ENCODE measurements around the gene ZNF74.

Gene ZNF74

DNA sequence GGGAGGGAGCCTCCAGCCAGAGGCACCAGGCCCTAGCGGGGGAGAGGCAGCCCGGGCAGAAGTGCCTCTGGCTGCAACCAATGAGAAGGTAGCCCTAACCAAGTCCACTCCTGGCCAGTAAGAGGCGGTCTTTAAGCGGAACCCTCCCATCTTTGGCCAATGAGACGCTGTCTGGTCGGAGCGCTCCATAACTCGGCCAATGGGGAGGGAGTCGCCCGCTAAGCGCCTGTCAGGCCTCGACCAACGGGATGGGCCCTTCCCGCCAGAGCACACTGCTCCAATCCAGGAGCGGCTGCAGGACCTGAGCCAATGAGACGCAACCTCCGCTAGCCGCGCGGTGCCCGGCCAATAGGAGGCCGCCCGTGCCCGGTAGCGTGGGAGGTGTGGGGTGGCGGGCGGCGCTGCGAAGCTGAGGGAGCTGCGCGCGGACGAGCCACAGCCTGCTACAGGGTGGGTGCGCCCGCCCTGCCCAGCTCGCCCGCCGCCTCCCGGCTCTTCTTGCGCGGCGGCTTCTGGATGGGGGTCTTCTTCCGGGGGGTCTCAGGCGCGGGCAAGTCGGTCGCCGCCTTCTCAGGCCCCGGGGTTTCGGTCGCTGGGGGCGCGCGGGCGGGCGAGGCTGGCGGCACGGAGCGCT, 31.1 kb downstream of the ZNF74 start:
- TF ChIP-seq ZC3H10 (CRISPR knock-in tag; IDR thresholded peaks at IDR 0.05) (no peak), GLIS3 (CRISPR knock-in tag; IDR thresholded peaks at IDR 0.05) (no peak), PPARA (CRISPR knock-in tag; IDR thresholded peaks at IDR 0.05; ENCODE audit: borderline replicate concordance) (no peak), TCF4 (CRISPR knock-in tag; IDR thresholded peaks at IDR 0.05; ENCODE audit: borderline replicate concordance) (no peak), CSRNP3 (CRISPR knock-in tag; IDR thresholded peaks at IDR 0.05) (no peak), ZNF8 (CRISPR knock-in tag; IDR thresholded peaks at IDR 0.05) (no peak), ISL1 (CRISPR knock-in tag; IDR thresholded peaks at IDR 0.05) (no peak)
- TF ChIP-seq, protein P1, sequence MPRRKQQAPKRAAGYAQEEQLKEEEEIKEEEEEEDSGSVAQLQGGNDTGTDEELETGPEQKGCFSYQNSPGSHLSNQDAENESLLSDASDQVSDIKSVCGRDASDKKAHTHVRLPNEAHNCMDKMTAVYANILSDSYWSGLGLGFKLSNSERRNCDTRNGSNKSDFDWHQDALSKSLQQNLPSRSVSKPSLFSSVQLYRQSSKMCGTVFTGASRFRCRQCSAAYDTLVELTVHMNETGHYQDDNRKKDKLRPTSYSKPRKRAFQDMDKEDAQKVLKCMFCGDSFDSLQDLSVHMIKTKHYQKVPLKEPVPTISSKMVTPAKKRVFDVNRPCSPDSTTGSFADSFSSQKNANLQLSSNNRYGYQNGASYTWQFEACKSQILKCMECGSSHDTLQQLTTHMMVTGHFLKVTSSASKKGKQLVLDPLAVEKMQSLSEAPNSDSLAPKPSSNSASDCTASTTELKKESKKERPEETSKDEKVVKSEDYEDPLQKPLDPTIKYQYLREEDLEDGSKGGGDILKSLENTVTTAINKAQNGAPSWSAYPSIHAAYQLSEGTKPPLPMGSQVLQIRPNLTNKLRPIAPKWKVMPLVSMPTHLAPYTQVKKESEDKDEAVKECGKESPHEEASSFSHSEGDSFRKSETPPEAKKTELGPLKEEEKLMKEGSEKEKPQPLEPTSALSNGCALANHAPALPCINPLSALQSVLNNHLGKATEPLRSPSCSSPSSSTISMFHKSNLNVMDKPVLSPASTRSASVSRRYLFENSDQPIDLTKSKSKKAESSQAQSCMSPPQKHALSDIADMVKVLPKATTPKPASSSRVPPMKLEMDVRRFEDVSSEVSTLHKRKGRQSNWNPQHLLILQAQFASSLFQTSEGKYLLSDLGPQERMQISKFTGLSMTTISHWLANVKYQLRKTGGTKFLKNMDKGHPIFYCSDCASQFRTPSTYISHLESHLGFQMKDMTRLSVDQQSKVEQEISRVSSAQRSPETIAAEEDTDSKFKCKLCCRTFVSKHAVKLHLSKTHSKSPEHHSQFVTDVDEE (CRISPR knock-in tag; IDR thresholded peaks at IDR 0.05): no peak
- no peak for ATAC-seq

- ATAC-seq: no peak
- no peak for TF ChIP-seq PPARA (CRISPR knock-in tag; IDR thresholded peaks at IDR 0.05; ENCODE audit: borderline replicate concordance)
- TF ChIP-seq RARB (CRISPR knock-in tag; IDR thresholded peaks at IDR 0.05): no peak
- no peak for TF ChIP-seq ZNF70 (CRISPR knock-in tag; IDR thresholded peaks at IDR 0.05)
- no peak for TF ChIP-seq OSR1 (CRISPR knock-in tag; IDR thresholded peaks at IDR 0.05)
- no peak for TF ChIP-seq ZNF565 (CRISPR knock-in tag; conservative IDR thresholded peaks at IDR 0.05; ENCODE audit: low read depth)
- TF ChIP-seq ESRRG (CRISPR knock-in tag; IDR thresholded peaks at IDR 0.05): no peak
- no peak for TF ChIP-seq SNAI2 (CRISPR knock-in tag; IDR thresholded peaks at IDR 0.05)
- TF ChIP-seq CSDC2 (CRISPR knock-in tag; IDR thresholded peaks at IDR 0.05): no peak
- TF ChIP-seq ZC3H10 (CRISPR knock-in tag; IDR thresholded peaks at IDR 0.05): no peak
Observed at GRCh38 chr22:20425566-20426258, 31.8 kb downstream of the ZNF74 start.

- TF ChIP-seq ZFP3 (CRISPR knock-in tag; IDR thresholded peaks at IDR 0.05) (no peak), CSDC2 (CRISPR knock-in tag; IDR thresholded peaks at IDR 0.05) (no peak), OSR1 (CRISPR knock-in tag; IDR thresholded peaks at IDR 0.05) (no peak), PPARA (CRISPR knock-in tag; IDR thresholded peaks at IDR 0.05; ENCODE audit: borderline replicate concordance) (no peak), ARNTL (CRISPR knock-in tag; IDR thresholded peaks at IDR 0.05; ENCODE audit: borderline replicate concordance, low read depth) (no peak), ZC3H10 (CRISPR knock-in tag; IDR thresholded peaks at IDR 0.05) (no peak), ZFP30 (CRISPR knock-in tag; IDR thresholded peaks at IDR 0.05) (no peak), BACH2 (CRISPR knock-in tag; IDR thresholded peaks at IDR 0.05; ENCODE audit: borderline replicate concordance) (no peak), SNAI2 (CRISPR knock-in tag; IDR thresholded peaks at IDR 0.05) (no peak)
- TF ChIP-seq, protein P2, sequence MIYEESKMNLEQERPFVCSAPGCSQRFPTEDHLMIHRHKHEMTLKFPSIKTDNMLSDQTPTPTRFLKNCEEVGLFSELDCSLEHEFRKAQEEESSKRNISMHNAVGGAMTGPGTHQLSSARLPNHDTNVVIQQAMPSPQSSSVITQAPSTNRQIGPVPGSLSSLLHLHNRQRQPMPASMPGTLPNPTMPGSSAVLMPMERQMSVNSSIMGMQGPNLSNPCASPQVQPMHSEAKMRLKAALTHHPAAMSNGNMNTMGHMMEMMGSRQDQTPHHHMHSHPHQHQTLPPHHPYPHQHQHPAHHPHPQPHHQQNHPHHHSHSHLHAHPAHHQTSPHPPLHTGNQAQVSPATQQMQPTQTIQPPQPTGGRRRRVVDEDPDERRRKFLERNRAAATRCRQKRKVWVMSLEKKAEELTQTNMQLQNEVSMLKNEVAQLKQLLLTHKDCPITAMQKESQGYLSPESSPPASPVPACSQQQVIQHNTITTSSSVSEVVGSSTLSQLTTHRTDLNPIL (CRISPR knock-in tag; IDR thresholded peaks at IDR 0.05; ENCODE audit: low read depth): no peak
- TF ChIP-seq, protein P1 (CRISPR knock-in tag; IDR thresholded peaks at IDR 0.05): no peak
- ATAC-seq: no peak
Observed at GRCh38 chr22:20426259-20426615, 32.3 kb downstream of the ZNF74 start.
